Hepatocyte (in vitro differentiated cells): Measurements from ENCODE around the gene ODAM.
"Not testable (repeated sequence)": the region's sequence is repeated elsewhere in the genome, so short reads cannot be mapped to it uniquely, and the experiment has no call there.

Experiments
- CTCF ChIP-seq: fragments of 200-600 bp; sonication (generic); IDR thresholded peaks from 2 replicates; pipeline ENCODE4 v1.5.1; 2016; ENCODE audit warnings: antibody characterized with exemption, mild to moderate bottlenecking; ENCODE audit not compliant: poor library complexity
- EZH2 ChIP-seq: fragments of 200-600 bp; sonication (generic); IDR thresholded peaks from 2 replicates; pipeline ENCODE4 v1.6.1; 2016; ENCODE audit warnings: antibody characterized with exemption, mild to moderate bottlenecking, borderline replicate concordance
- EZH2phosphoT487 ChIP-seq: fragments of 200-600 bp; sonication (generic); IDR thresholded peaks from one replicate; pipeline ENCODE4 v1.6.1; 2018; ENCODE audit warnings: antibody characterized with exemption, mild to moderate bottlenecking, low read depth, moderate library complexity; ENCODE audit not compliant: unreplicated experiment, severe bottlenecking

GRCh38 chr4:70216109-70216508 is 20.6 kb downstream of the ODAM start:
- TF ChIP-seq CTCF, EZH2phosphoT487, EZH2: not testable (repeated sequence)
